ENCODE measurements around the gene SLC9A9.

Gene SLC9A9

GRCh38 chr3:143757691-143758090 lies 90.6 kb downstream of the SLC9A9 start:
- no peak for DNase-seq (ENCODE audit: low read depth)

DNA sequence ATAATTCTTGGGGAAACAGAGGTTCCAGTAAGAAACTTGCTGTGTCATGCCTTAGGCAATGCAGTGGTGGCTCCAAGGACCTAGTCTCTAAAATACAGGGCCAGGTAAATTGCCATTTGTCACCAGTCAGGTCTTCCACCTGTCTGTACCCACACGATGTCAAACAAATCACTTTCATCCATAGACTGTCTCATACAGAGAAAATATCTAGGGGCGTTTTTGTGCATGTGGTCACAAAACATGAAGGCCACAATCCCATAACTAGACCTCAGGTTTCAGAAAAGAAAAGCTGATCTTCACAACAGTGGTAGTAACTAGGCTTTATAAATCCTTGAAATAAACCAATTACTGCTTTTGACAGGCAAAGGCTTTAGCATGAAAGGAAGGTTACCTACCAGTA lies 92.3 kb downstream of the SLC9A9 start:
- no peak for DNase-seq (ENCODE audit: low read depth)

- no peak for DNase-seq (ENCODE audit: low read depth)
These were observed 94.2 kb downstream of the SLC9A9 start for GRCh38 chr3:143754090-143754489.

DNA sequence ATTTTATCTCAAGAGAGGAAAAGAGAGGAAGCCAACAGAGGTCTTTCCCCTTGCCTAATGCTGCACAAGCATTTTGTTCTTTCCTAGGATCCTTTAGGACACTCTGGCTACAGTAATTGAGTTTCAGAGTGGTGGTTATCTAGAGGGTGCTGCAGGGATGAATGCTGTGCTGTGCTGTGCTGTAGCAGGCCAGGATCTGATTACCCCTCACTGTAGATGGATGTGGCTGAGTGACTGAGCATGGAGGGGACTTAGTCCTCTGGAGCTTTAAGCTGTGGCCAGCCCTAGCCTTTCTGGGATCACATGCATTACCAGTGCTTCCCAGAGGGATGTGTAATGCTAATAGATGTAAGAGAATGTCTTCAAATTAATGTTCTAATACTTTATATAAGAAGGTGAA lies 94.8 kb downstream of the SLC9A9 start:
- DNase-seq (ENCODE audit: low read depth), result no peak

DNA sequence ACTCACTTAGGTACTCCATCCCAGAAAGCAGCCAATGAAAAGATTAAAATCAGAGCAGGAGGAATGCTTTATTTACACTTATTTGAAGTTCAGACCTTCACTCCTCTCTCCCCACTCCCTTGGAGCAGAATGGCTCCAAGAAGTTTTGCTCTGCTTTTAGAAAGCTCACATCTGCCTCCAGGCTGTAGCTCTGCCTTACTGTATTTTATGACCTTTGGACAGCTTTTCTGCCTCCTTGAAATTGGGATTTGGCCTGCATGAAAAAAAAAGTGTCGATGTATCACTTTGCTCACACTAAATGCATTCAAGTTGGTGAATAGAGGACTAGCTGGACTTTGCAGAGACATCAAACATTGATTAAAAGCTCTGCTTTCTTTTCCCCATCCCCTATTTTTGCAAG lies 95.3 kb downstream of the SLC9A9 start:
- no peak for DNase-seq (ENCODE audit: low read depth)

DNA sequence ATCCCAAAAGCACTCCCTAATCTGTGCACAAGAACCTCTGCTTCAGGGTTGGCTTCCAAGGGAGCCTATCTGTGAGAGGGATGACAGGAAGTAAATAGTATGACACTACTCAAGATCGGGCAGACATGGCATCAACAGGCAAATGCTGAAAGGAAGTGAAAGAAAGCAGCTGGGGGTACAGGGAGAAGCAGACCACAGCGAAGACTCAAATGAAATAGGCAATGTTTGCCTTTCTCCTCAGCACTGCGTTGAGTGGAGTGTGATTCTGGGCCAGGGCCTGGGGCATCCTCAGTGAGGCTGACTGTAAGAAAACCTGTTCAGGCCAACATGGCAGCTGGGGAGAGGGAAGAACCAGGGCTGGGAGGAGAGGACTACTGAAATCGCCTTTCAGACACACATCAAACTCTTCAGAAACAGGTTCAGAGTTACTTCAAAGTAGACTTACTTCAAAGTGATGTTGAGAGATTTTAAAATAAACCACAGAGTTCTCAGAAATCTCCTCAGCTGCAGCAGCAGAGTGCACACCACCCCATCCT lies 96.6 kb downstream of the SLC9A9 start:
- no peak for DNase-seq (ENCODE audit: low read depth)

DNA sequence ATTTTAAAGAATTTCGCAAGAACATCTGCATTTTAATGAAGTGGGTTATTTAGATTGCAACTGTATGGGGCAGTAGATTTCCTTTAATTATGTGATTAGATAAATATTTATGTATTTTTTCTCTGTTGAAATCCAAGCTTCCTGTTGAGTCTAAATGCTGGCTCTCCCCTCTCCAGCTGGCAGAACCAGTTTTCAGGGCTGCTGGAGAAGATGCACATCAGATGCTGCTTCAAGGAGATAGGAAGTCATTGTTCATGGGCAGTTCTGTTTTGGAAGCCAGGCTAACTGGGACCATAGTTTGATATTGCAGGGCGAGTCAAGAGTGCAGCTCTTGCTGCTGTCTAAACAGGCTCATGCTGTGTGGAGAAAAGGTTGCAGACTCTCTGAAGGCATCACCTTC lies 97.4 kb downstream of the SLC9A9 start:
- no peak for DNase-seq (ENCODE audit: low read depth)

GRCh38 chr3:143749926-143750325 lies 98.3 kb downstream of the SLC9A9 start:
- no peak for DNase-seq (ENCODE audit: low read depth)

- DNase-seq (ENCODE audit: low read depth), result peak; percentile 1
These were observed 111.2 kb downstream of the SLC9A9 start for GRCh38 chr3:143737065-143737464.

GRCh38 chr3:143736205-143736997 lies 111.9 kb downstream of the SLC9A9 start:
- peak; percentile 34 for DNase-seq (ENCODE audit: low read depth)

DNA sequence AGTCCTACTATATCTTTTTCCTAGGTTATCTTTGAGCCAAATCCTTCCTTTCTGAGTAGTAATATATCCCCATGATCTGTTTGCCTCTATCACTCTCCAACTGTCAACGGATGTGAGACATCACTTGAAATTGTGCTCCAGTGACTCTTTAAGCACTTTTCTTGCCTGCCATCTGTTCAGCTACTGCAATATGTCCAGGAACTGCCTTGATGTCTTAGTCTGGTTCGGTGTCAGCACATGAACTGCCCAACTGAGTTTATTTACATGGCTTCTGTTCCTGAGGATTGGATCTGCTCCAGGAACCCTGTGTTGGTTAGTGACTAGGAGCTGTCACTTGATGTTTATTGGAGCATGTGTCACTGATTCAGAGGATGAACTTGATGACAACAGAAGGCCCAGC lies 116.5 kb downstream of the SLC9A9 start:
- no peak for DNase-seq (ENCODE audit: low read depth)

GRCh38 chr3:143731320-143731719 lies 116.9 kb downstream of the SLC9A9 start:
- no peak for DNase-seq (ENCODE audit: low read depth)

DNA sequence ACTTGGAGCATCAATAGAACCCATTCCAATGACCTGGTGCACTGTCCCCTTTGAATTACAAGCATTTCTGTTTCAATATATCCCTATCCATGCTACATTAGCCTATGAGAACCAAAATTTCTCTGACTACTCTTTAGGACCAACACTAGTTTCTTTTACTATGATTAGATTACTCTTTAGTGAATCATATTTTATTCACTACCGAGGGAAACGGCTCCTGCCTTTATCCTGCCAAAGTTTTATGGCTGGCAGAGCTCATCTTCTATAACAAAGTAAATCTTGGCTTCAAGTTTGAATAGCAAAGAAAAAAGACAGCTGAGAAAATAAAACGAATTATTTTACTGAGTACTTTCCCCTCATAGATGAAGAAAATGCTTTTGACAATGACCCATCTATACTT lies 120.9 kb downstream of the SLC9A9 start:
- DNase-seq (ENCODE audit: low read depth), result no peak

DNA sequence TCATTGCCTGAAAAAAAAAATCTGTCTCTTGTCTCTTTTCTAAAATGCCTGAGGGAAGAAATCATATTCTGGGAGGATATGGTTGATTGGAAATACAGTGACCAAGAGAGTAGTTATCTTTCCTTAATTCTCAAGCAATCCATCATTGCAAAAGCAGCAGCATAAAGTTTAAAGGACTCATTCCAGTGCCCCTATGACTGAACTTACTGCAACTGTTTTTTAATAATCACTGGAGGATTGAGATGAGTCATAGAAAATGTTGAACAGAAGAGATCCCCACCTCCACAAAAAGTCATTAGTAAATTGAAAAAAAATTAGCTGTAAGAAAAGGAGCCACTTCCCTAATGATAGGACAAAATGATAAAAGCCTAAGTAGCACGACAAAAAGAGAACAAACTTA lies 121.5 kb downstream of the SLC9A9 start:
- DNase-seq (ENCODE audit: low read depth), result peak; percentile 1

GRCh38 chr3:143720381-143720780 lies 127.9 kb downstream of the SLC9A9 start:
- no peak for DNase-seq (ENCODE audit: low read depth)

- no peak for DNase-seq (ENCODE audit: low read depth)
These were observed 129.8 kb downstream of the SLC9A9 start for GRCh38 chr3:143718463-143718862.

DNA sequence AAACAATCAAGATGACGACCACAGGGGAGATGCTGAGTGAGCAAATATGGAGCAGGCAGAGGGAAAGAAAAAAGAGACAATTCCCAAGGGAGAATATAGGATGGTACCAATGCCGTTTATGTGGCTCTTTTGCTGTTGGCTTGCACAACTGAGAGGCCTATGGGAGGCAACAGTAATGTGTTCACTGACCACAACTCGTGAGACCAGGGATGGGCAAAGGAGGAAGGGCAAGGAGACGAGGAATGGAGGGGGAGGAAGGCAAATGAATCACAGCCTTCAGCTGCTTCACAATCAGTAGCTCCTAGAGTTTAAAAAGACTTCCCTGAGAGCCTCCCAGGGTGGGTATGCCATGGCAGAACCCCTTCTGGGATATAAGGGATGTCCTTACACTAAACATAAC lies 131.5 kb downstream of the SLC9A9 start:
- peak; percentile 46 for DNase-seq (ENCODE audit: low read depth)

- no peak for DNase-seq (ENCODE audit: low read depth)
These were observed 135.7 kb downstream of the SLC9A9 start for GRCh38 chr3:143712522-143712921.

DNA sequence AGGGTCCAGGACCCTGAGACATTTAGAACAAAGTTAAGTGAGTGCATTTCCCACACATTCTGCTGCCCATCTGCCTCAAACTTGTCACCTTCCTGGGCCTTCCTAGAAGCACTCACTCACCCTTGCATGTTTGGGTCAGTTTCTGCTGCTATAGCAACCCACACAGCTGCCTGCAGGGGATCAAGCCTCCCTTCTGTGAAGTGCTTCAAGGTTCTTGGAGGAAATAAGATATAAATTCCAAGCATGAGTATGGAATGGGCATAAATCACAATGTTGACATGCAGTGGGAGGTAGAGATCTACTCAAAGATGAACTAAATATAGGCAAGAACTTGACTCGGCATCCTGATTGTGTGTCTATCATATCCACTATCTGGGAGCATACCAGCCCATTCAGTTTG lies 140.4 kb downstream of the SLC9A9 start:
- peak; percentile 60 for DNase-seq (ENCODE audit: low read depth)

- no peak for DNase-seq (ENCODE audit: low read depth)
These were observed 147.8 kb downstream of the SLC9A9 start for GRCh38 chr3:143700431-143700975.

DNA sequence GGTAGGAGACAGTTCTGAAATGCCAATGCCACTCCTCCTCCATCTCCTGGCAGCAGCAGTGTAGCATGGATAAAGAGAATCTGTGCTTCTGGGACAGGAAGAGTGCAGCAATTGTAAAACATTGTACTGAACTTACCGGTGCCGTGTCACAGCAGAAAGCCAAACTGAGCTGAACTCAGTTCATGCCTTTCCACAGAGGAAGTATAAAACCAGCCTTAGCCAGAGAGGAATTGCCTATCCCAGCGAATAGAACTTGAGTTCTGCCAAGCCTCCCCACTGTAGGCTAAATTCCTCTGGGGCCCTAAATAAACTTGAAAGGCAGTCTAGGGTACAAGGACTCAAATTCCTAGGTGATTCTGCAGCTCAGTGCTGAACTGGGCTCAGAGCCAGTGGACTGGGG lies 148.8 kb downstream of the SLC9A9 start:
- DNase-seq (ENCODE audit: low read depth), result no peak

GRCh38 chr3:143698682-143699303 lies 149.5 kb downstream of the SLC9A9 start:
- DNase-seq (ENCODE audit: low read depth), result no peak

DNA sequence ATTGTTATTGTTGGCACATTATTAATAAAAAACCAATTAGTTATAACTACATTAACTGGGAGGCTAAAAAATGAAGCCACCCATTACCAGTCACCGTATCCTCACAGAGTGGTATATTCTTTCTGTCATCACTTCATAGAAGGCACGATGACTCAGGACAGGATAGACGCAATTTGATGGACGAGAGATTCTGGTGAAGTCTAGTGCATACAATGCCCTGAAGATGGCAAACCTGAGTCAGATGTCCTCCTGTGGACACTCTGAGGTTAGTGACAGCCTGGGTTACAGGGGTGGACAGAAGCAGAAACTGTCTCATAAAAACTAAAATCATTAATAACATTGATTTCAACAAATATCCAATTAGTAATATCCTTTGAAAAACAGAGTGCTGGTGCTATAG lies 150.3 kb downstream of the SLC9A9 start:
- no peak for DNase-seq (ENCODE audit: low read depth)
